HFFc6 (cell line): ENCODE results near the gene SDC3. TPM values are rescaled to one million over a fixed set of nuclear protein-coding genes. Genes with fewer than 3 reads are reported as not detected.

Source experiments
- DNase-seq: peaks from one replicate; pipeline ENCODE4 v3.0.0-alpha.2; 2018
- H3K27ac Mint-ChIP-seq: 2 replicates; pipeline ENCODE4 v1.8.0; 2020; ENCODE audit warnings: mild to moderate bottlenecking, mixed read lengths
- H3K27me3 Mint-ChIP-seq: 2 replicates; pipeline ENCODE4 v1.8.0; 2021; ENCODE audit warnings: mild to moderate bottlenecking, moderate library complexity, mixed read lengths; ENCODE audit not compliant: insufficient read depth
- H3K36me3 Mint-ChIP-seq: 2 replicates; pipeline ENCODE4 v1.8.0; 2021; ENCODE audit warnings: low read depth, mixed read lengths
- H3K4me1 Mint-ChIP-seq: 2 replicates; pipeline ENCODE4 v1.8.0; 2020; ENCODE audit warnings: low read depth, mixed read lengths
- H3K4me3 Mint-ChIP-seq: 2 replicates; pipeline ENCODE4 v1.8.0; 2020; ENCODE audit warnings: mild to moderate bottlenecking, moderate library complexity, mixed read lengths
- H3K9me3 Mint-ChIP-seq: 2 replicates; pipeline ENCODE4 v1.8.0; 2020; ENCODE audit warnings: mild to moderate bottlenecking, mixed read lengths
- CTCF ChIP-seq: fragments of 200-600 bp; sonication (generic); IDR thresholded peaks from 2 replicates; pipeline ENCODE4 v1.5.0; 2021; ENCODE audit warnings: antibody characterized with exemption, mild to moderate bottlenecking
- total RNA-seq, 6 experiments: library from RNA; stranded (reverse); fragmentation: NEBNext Ultra II Directional; extraction: Animal tissue kit (Norgen Biotek cat#: 25700); gene quantifications; 2 replicates in 1 of 6; 3 replicates in 5 of 6; pipeline ENCODE4 v1.2.3, GENCODE V29; 2021

Gene SDC3
- total RNA-seq, 6 experiments from 2014 or later, result 50.9 to 60.5 (median 56.7) TPM

- H3K4me1 Mint-ChIP-seq, result peaks cover 14% of the 10 kb centered on the region; the same call in 1 of the 2 replicates
- no peak overlapping the region for H3K4me3 Mint-ChIP-seq
- H3K27ac Mint-ChIP-seq, result no peak overlapping the region
- no peaks in the 10 kb centered on the region; the same call in 1 of the 2 replicates for H3K36me3 Mint-ChIP-seq
- TF ChIP-seq CTCF, result no peak
- peaks cover 9% of the 10 kb centered on the region for H3K27me3 Mint-ChIP-seq
- no peak for DNase-seq
- no peaks in the 10 kb centered on the region for H3K9me3 Mint-ChIP-seq
Observed at GRCh38 chr1:30927448-30927847, 18.9 kb upstream of the SDC3 start.

- TF ChIP-seq CTCF, result no peak
- H3K27ac Mint-ChIP-seq, result no peak overlapping the region
- H3K27me3 Mint-ChIP-seq, result peaks cover 3% of the 10 kb centered on the region
- no peak overlapping the region for H3K4me3 Mint-ChIP-seq
- peak; percentile 41 for DNase-seq
- H3K9me3 Mint-ChIP-seq, result no peaks in the 10 kb centered on the region
- H3K4me1 Mint-ChIP-seq, result peaks cover 28% of the 10 kb centered on the region
- no peaks in the 10 kb centered on the region for H3K36me3 Mint-ChIP-seq
Observed at GRCh38 chr1:30923597-30923996, 15.0 kb upstream of the SDC3 start.

GRCh38 chr1:30920827-30921226 lies 12.3 kb upstream of the SDC3 start:
- H3K27ac Mint-ChIP-seq, result no peak overlapping the region
- DNase-seq, result no peak
- no peak overlapping the region for H3K4me3 Mint-ChIP-seq
- H3K9me3 Mint-ChIP-seq, result no peaks in the 10 kb centered on the region
- H3K36me3 Mint-ChIP-seq, result no peaks in the 10 kb centered on the region
- H3K4me1 Mint-ChIP-seq, result peaks cover 22% of the 10 kb centered on the region
- H3K27me3 Mint-ChIP-seq, result peaks cover 3% of the 10 kb centered on the region
- no peak for TF ChIP-seq CTCF

- Mint-ChIP-seq H3K4me3 (no peak overlapping the region), H3K27me3 (no peaks in the 10 kb centered on the region; the same call in 1 of the 2 replicates), H3K9me3 (no peaks in the 10 kb centered on the region), H3K4me1 (peaks cover 22% of the 10 kb centered on the region), H3K36me3 (no peaks in the 10 kb centered on the region), H3K27ac (no peak overlapping the region)
- DNase-seq, result peak; percentile 39
- peak; percentile 14; the same call in 1 of the 2 replicates for TF ChIP-seq CTCF
Observed at GRCh38 chr1:30919025-30919881, 10.7 kb upstream of the SDC3 start.

- no peak for DNase-seq
- H3K4me3 Mint-ChIP-seq, result no peak overlapping the region
- no peaks in the 10 kb centered on the region for H3K36me3 Mint-ChIP-seq
- no peaks in the 10 kb centered on the region; the same call in 1 of the 2 replicates for H3K27me3 Mint-ChIP-seq
- H3K27ac Mint-ChIP-seq, result no peak overlapping the region
- no peaks in the 10 kb centered on the region for H3K9me3 Mint-ChIP-seq
- peaks cover 21% of the 10 kb centered on the region for H3K4me1 Mint-ChIP-seq
- TF ChIP-seq CTCF, result no peak
Observed at GRCh38 chr1:30916296-30916695, 7.7 kb upstream of the SDC3 start.
